OCI-LY7 (cell line): ENCODE results near the gene HYKK. TPM values are rescaled to one million over a fixed set of nuclear protein-coding genes. Genes with fewer than 3 reads are reported as not detected.
"Not testable (repeated sequence)": the region's sequence is repeated elsewhere in the genome, so short reads cannot be mapped to it uniquely, and the experiment has no call there.

Experiments
- BruUV-seq: library from RNA; stranded (reverse); fragments of 400-500 nt; replicated peaks from 2 replicates; lab custom pipeline; 2021; lab: Mats Ljungman, UMichigan
- CTCF ChIA-PET: fragments of 300-600 bp; sonication (Branson Sonifier 250); formaldehyde crosslinking; loops from one replicate; lab custom pipeline; 2022; ENCODE audit warnings: antibody characterized with exemption; ENCODE audit not compliant: unreplicated experiment; lab: Charles Lee
- POLR2A ChIA-PET: fragments of 300-600 bp; sonication (Branson Sonifier 250); formaldehyde crosslinking; loops from one replicate; lab custom pipeline; 2022; ENCODE audit warnings: antibody characterized with exemption; lab: Charles Lee
- DNase-seq: peaks from one replicate; pipeline ENCODE4 v3.0.0-alpha.2; 2015; ENCODE audit warnings: low spot score
- H2AFZ ChIP-seq: fragments of 200-600 bp; sonication (generic), shearing (Covaris generic); 2 replicates; pipeline ENCODE4 v1.6.1; 2014; ENCODE audit warnings: mild to moderate bottlenecking, antibody characterized with exemption, low read length, moderate library complexity
- H3K27ac ChIP-seq: fragments of 200-600 bp; sonication (generic); 2 replicates; pipeline ENCODE4 v1.5.1; 2014; ENCODE audit warnings: mixed run types, low read depth, mild to moderate bottlenecking, moderate library complexity, low read length, inconsistent platforms; ENCODE audit not compliant: poor library complexity, severe bottlenecking
- H3K36me3 ChIP-seq: fragments of 200-600 bp; sonication (generic); 2 replicates; pipeline ENCODE4 v1.6.1; 2014; ENCODE audit warnings: mild to moderate bottlenecking, antibody characterized with exemption, low read length, moderate library complexity, mixed read lengths; ENCODE audit not compliant: insufficient read depth
- H3K4me1 ChIP-seq: fragments of 200-600 bp; sonication (generic); 2 replicates; pipeline ENCODE4 v1.5.1; 2014; ENCODE audit warnings: mild to moderate bottlenecking, low read length; ENCODE audit not compliant: insufficient read depth, poor library complexity, severe bottlenecking
- H3K4me2 ChIP-seq: fragments of 200-600 bp; sonication (generic); 2 replicates; pipeline ENCODE4 v1.6.1; 2014; ENCODE audit warnings: mild to moderate bottlenecking, low read length
- H3K4me3 ChIP-seq: fragments of 200-600 bp; sonication (generic); 2 replicates; pipeline ENCODE4 v1.5.1; 2014; ENCODE audit warnings: mild to moderate bottlenecking, low read depth, low read length; ENCODE audit not compliant: poor library complexity, severe bottlenecking
- H3K79me2 ChIP-seq: fragments of 200-600 bp; sonication (generic); 2 replicates; pipeline ENCODE4 v1.6.1; 2016; ENCODE audit warnings: low read depth, mild to moderate bottlenecking, low read length, moderate library complexity, mixed read lengths; ENCODE audit not compliant: insufficient read depth
- H3K9me2 ChIP-seq: fragments of 200-600 bp; sonication (generic); 2 replicates; pipeline ENCODE4 v1.6.1; 2016; ENCODE audit warnings: mild to moderate bottlenecking, low read length, mixed read lengths; ENCODE audit not compliant: insufficient read depth
- H3K9me3 ChIP-seq: fragments of 200-600 bp; sonication (generic); 2 replicates; pipeline ENCODE4 v1.6.1; 2014; ENCODE audit warnings: mild to moderate bottlenecking, mixed run types, low read length, mixed read lengths
- H4K20me1 ChIP-seq: fragments of 200-600 bp; sonication (generic); 2 replicates; pipeline ENCODE4 v1.6.1; 2014; ENCODE audit warnings: mild to moderate bottlenecking, antibody characterized with exemption, low read length, moderate library complexity, mixed read lengths; ENCODE audit not compliant: insufficient read depth
- CTCF ChIP-seq: fragments of 200-600 bp; sonication (generic); conservative IDR thresholded peaks from 2 replicates; pipeline ENCODE4 v1.5.1; 2014; ENCODE audit warnings: mild to moderate bottlenecking, antibody characterized with exemption, low read length, moderate library complexity, mixed read lengths
- EZH2phosphoT487 ChIP-seq: fragments of 200-600 bp; sonication (generic); IDR thresholded peaks from 2 replicates; pipeline ENCODE4 v1.6.1; 2018; ENCODE audit warnings: low read depth, borderline replicate concordance, mild to moderate bottlenecking, mixed run types, antibody characterized with exemption, low read length, moderate library complexity, mixed read lengths
- intact Hi-C: fragments of 100-400 bp; cut with micrococcal nuclease; formaldehyde crosslinking; loops from one replicate; pipeline ENCODE4 v1.10.0; 2022; ENCODE audit not compliant: unreplicated experiment
- total RNA-seq, 2 experiments: library from RNA; depleted of rRNA in 1 of 2; stranded (reverse); fragments of >200 nt in 1 of 2; shearing (Covaris generic) in 1 of 2; gene quantifications; 2 replicates each; pipeline ENCODE4 v1.2.3, GENCODE V29; 2014 to 2022

HYKK gene
- total RNA-seq, 2 experiments from 2014 or later: 0.40 TPM; not detected in 1

- TF ChIP-seq CTCF: no peak
- no peak for TF ChIP-seq EZH2phosphoT487
- Histone ChIP-seq H3K79me2 (no peaks in the 10 kb centered on the region), H3K9me3 (no peaks in the 10 kb centered on the region), H3K36me3 (no peaks in the 10 kb centered on the region), H3K9me2 (no peaks in the 10 kb centered on the region), H3K4me3 (no peak overlapping the region), H2AFZ (no peak overlapping the region), H3K27ac (no peak overlapping the region), H3K4me1 (no peaks in the 10 kb centered on the region), H3K4me2 (no peak overlapping the region), H4K20me1 (no peaks in the 10 kb centered on the region)
- DNase-seq: no peak
- BruUV-seq: no TSS peak
- intact Hi-C loops: no loop called here
- POLR2A ChIA-PET: no interaction called here
- CTCF ChIA-PET: no interaction called here
Observed at GRCh38 chr15:78509726-78510312, 2.4 kb downstream of the HYKK start.

DNA sequence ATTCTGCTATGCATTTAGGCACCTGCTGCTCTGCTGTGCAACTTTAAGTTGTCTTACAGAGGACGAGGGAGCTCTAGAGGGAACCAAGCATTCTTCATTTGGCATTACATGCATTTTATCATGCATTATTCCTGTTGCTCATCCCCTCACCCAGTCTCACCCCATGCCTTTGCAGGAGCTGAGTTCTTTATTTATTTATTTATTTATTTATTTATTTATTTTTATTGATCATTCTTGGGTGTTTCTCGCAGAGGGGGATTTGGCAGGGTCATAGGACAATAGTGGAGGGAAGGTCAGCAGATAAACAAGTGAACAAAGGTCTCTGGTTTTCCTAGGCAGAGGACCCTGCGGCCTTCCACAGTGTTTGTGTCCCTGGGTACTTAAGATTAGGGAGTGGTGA, 12.7 kb downstream of the HYKK start:
- POLR2A ChIA-PET, H3K36me3 ChIP-seq, H4K20me1 ChIP-seq, BruUV-seq, CTCF ChIA-PET, H3K9me3 ChIP-seq, H3K4me2 ChIP-seq, H3K79me2 ChIP-seq, H3K27ac ChIP-seq, H3K9me2 ChIP-seq, H3K4me3 ChIP-seq, H2AFZ ChIP-seq, H3K4me1 ChIP-seq, intact Hi-C loops, DNase-seq: not testable (repeated sequence)

DNA sequence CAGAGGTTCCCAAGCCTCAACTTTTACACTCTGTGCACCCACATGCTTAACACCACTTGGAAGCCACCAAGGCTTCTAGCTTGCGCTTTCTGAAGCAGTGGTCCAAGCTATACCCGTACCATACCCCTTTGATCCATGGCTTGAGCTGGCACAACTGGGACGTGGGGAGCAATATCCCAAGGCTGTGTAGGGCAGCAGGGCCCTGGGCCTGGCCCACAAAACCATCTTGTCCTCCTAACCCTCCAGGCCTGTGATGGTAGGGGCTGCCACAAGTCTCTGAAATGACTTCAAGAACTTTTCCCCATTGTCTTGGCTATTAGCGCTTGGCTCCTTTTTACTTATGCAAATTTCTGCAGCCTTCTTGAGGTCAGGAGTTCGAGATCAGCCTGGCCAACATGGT, 16.9 kb downstream of the HYKK start:
- intact Hi-C loops: no loop called here
- no peak overlapping the region for H3K4me2 ChIP-seq
- TF ChIP-seq CTCF (no peak), EZH2phosphoT487 (no peak)
- H3K27ac ChIP-seq: no peak overlapping the region
- no peaks in the 10 kb centered on the region for H4K20me1 ChIP-seq
- H3K4me3 ChIP-seq: no peak overlapping the region
- peaks cover 8% of the 10 kb centered on the region for H3K4me1 ChIP-seq
- H3K9me2 ChIP-seq: no peaks in the 10 kb centered on the region
- H2AFZ ChIP-seq: no peak overlapping the region
- POLR2A ChIA-PET: no interaction called here
- CTCF ChIA-PET: no interaction called here
- peaks cover 6% of the 10 kb centered on the region; the same call in 1 of the 2 replicates for H3K9me3 ChIP-seq
- BruUV-seq: no TSS peak
- no peaks in the 10 kb centered on the region for H3K79me2 ChIP-seq
- no peak for DNase-seq
- no peaks in the 10 kb centered on the region for H3K36me3 ChIP-seq
